Ramos (cell line): ENCODE results near the gene KRTAP20-3.

Source experiments
- in situ Hi-C: fragments of 300-500 bp; cut with MboI; formaldehyde crosslinking; loops from one replicate; pipeline ENCODE4 v1.14.3; 2022; ENCODE audit warnings: low sequenced_read_pairs; ENCODE audit not compliant: unreplicated experiment

KRTAP20-3 gene

GRCh38 chr21:30676737-30677136 is 34.1 kb downstream of the KRTAP20-3 start:
- in situ Hi-C loops: no loop called here

DNA sequence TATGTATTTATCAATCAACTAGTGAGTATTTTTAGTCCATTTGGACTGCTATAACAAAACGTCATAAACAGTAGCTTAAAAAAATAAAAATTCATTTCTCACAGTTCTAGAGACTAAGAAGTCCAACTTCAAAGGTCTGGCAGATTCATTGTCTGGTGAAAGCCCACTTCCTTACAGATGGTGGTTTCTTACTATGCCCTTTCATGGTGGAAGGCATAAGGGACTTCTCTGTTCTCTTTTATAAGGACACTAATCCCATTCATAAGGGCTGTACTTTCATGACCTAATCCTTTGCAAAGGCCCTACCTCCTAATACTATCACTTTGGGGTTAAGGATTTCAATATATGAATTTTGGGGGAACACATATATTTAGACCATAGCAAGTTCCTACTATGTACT is 37.9 kb downstream of the KRTAP20-3 start:
- in situ Hi-C loops: no loop called here

DNA sequence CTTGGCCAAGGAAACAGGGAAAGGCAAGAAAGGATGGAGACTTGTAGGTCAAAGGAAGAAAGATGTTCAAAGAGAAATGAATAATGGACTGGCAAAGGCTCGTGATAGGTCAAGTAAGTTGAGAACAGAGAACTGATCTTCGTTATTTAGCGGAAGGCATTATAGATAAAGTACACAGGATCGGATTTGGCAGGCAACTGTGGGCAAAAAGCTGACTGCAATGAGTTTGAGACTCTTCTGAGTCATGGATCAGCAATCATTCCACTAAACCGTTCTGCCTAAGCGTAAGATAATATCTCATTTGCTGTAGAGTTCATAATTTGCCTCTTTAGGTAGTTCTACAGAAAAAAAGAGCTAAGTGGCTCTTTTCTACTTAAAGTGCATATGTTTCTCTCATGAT is 41.8 kb downstream of the KRTAP20-3 start:
- in situ Hi-C loops: no loop called here

- in situ Hi-C loops: no loop called here
These were observed 47.2 kb downstream of the KRTAP20-3 start for GRCh38 chr21:30689822-30690221.
